ELF-1 (cell line): ENCODE measurements around the gene SLC12A5.

Source experiments
- DNase-seq: peaks from one replicate; pipeline ENCODE4 v3.0.0-alpha.2; 2016; ENCODE audit warnings: low read depth, low spot score

Gene SLC12A5

GRCh38 chr20:46054606-46055005 is 25.6 kb downstream of the SLC12A5 start:
- DNase-seq: no peak

GRCh38 chr20:46055269-46055668 is 26.3 kb downstream of the SLC12A5 start:
- no peak for DNase-seq

- DNase-seq: no peak
These were observed 27.2 kb downstream of the SLC12A5 start for GRCh38 chr20:46056027-46056833.

- DNase-seq: peak; percentile 68
These were observed 28.2 kb downstream of the SLC12A5 start for GRCh38 chr20:46056970-46057855.

GRCh38 chr20:46057856-46058598 is 29.0 kb downstream of the SLC12A5 start:
- peak; percentile 69 for DNase-seq

GRCh38 chr20:46058599-46059281 is 29.7 kb downstream of the SLC12A5 start:
- DNase-seq: peak; percentile 73

- no peak for DNase-seq
These were observed 31.4 kb downstream of the SLC12A5 start for GRCh38 chr20:46060301-46060881.

GRCh38 chr20:46060975-46061374 is 32.0 kb downstream of the SLC12A5 start:
- no peak for DNase-seq

- no peak for DNase-seq
These were observed 33.1 kb downstream of the SLC12A5 start for GRCh38 chr20:46062151-46062550.

- no peak for DNase-seq
These were observed 33.6 kb downstream of the SLC12A5 start for GRCh38 chr20:46062621-46063020.

GRCh38 chr20:46063151-46063550 is 34.1 kb downstream of the SLC12A5 start:
- no peak for DNase-seq

- DNase-seq: no peak
These were observed 34.6 kb downstream of the SLC12A5 start for GRCh38 chr20:46063652-46064054.

- DNase-seq: no peak
These were observed 36.0 kb downstream of the SLC12A5 start for GRCh38 chr20:46065006-46065405.

GRCh38 chr20:46065691-46066090 is 36.7 kb downstream of the SLC12A5 start:
- DNase-seq: no peak

- DNase-seq: no peak
These were observed 41.3 kb downstream of the SLC12A5 start for GRCh38 chr20:46070215-46070900.

GRCh38 chr20:46071573-46071972 is 42.6 kb downstream of the SLC12A5 start:
- DNase-seq: no peak

GRCh38 chr20:46073024-46073423 is 44.0 kb downstream of the SLC12A5 start:
- DNase-seq: no peak

GRCh38 chr20:46073443-46073842 is 44.4 kb downstream of the SLC12A5 start:
- no peak for DNase-seq

- no peak for DNase-seq
These were observed 45.0 kb downstream of the SLC12A5 start for GRCh38 chr20:46074006-46074405.

GRCh38 chr20:46076806-46077205 is 47.8 kb downstream of the SLC12A5 start:
- no peak for DNase-seq
